ENCODE measurements around the gene IFT52. TPM values are rescaled to one million over a fixed set of nuclear protein-coding genes. Genes with fewer than 3 reads are reported as not detected.

The IFT52 gene
- total RNA-seq, 2 donors from 2014 or later, result 41.4 to 58.3 TPM

DNA sequence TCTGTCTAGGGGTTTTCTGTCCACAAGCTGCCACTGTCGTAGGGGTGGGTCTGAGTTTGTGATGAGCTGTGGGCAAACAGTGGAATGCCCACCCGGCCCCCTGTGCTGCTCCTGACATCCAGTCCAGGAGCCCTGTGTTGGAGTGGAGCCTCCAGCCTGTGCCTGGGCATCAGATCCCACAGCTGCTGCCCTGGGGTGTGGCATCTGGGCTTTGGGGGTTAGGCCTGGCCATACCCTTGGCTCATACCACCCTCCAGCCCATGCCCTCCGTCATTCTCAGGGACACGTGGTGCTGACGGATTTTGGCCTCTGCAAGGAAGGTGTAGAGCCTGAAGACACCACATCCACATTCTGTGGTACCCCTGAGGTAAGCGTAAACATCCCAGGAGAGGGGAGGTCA is 19.0 kb upstream of the IFT52 start:
- Histone ChIP-seq H3K27me3 (ENCODE audit: control insufficient read depth, insufficient read depth, low read length, poor library complexity, severe bottlenecking) (no peaks in the 10 kb centered on the region), H3K4me3 (ENCODE audit: low read length) (no peak overlapping the region), H3K9ac (ENCODE audit: extremely low read depth, low read length, poor library complexity, severe bottlenecking) (no peak overlapping the region), H3K4me1 (ENCODE audit: control insufficient read depth, insufficient read depth, low read length) (no peaks in the 10 kb centered on the region), H3K9me3 (ENCODE audit: control insufficient read depth, low read length) (no peaks in the 10 kb centered on the region), H3K36me3 (ENCODE audit: control insufficient read depth, insufficient read depth, low read length) (no peaks in the 10 kb centered on the region), H3K27ac (ENCODE audit: low read depth, low read length) (no peak overlapping the region)
- Mint-ChIP-seq H3K36me3 (ENCODE audit: low read depth) (no peaks in the 10 kb centered on the region), H3K27ac (no peak overlapping the region), H3K4me3 (no peak overlapping the region), H3K27me3 (ENCODE audit: insufficient read depth) (no peaks in the 10 kb centered on the region), H3K4me1 (no peaks in the 10 kb centered on the region), H3K9me3 (no peaks in the 10 kb centered on the region)
- TF ChIP-seq, protein P1, sequence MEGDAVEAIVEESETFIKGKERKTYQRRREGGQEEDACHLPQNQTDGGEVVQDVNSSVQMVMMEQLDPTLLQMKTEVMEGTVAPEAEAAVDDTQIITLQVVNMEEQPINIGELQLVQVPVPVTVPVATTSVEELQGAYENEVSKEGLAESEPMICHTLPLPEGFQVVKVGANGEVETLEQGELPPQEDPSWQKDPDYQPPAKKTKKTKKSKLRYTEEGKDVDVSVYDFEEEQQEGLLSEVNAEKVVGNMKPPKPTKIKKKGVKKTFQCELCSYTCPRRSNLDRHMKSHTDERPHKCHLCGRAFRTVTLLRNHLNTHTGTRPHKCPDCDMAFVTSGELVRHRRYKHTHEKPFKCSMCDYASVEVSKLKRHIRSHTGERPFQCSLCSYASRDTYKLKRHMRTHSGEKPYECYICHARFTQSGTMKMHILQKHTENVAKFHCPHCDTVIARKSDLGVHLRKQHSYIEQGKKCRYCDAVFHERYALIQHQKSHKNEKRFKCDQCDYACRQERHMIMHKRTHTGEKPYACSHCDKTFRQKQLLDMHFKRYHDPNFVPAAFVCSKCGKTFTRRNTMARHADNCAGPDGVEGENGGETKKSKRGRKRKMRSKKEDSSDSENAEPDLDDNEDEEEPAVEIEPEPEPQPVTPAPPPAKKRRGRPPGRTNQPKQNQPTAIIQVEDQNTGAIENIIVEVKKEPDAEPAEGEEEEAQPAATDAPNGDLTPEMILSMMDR (conservative IDR thresholded peaks at IDR 0.05), result no peak
- no peak for DNase-seq
- WGBS, 2 experiments (ENCODE audit: insufficient coverage in 1 of 2, insufficient read length in 1 of 2), result 89 to 90% methylated on average over 3 to 6 of the region's 6 CpGs

DNA sequence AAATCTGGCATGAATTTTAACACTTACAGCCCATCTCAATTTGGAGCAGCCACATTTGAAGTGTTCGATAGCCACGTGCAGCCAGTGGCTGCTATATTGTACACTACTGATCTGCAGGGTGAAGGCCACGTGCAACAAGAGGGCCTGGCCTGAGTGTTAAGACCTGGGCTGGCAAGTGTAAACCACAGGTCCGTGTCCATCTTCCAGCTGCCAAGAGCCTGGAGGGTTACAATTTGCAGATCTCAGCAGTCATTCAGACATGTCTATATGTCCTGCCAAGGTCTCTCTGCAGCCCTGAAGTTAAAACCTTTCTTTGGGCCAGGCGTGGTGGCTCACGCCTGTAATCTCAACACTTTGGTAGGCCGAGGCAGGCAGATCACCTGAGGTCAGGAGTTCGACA is 17.8 kb upstream of the IFT52 start:
- no peaks in the 10 kb centered on the region for H3K4me1 ChIP-seq (ENCODE audit: control insufficient read depth, insufficient read depth, low read length)
- H3K4me3 Mint-ChIP-seq, result no peak overlapping the region
- H3K27ac ChIP-seq (ENCODE audit: low read depth, low read length), result no peak overlapping the region
- no peak overlapping the region for H3K9ac ChIP-seq (ENCODE audit: extremely low read depth, low read length, poor library complexity, severe bottlenecking)
- no peaks in the 10 kb centered on the region for H3K4me1 Mint-ChIP-seq
- TF ChIP-seq, protein P1 (conservative IDR thresholded peaks at IDR 0.05), result no peak
- 90 to 91% methylated on average over 8 of the region's 8 CpGs for WGBS, 2 experiments (ENCODE audit: insufficient coverage in 1 of 2, insufficient read length in 1 of 2)
- no peak overlapping the region for H3K27ac Mint-ChIP-seq
- H3K36me3 Mint-ChIP-seq (ENCODE audit: low read depth), result no peaks in the 10 kb centered on the region
- DNase-seq, result no peak
- no peaks in the 10 kb centered on the region for H3K9me3 ChIP-seq (ENCODE audit: control insufficient read depth, low read length)
- no peak overlapping the region for H3K4me3 ChIP-seq (ENCODE audit: low read length)
- H3K36me3 ChIP-seq (ENCODE audit: control insufficient read depth, insufficient read depth, low read length), result no peaks in the 10 kb centered on the region
- no peaks in the 10 kb centered on the region for H3K9me3 Mint-ChIP-seq
- no peaks in the 10 kb centered on the region for H3K27me3 Mint-ChIP-seq (ENCODE audit: insufficient read depth)
- no peaks in the 10 kb centered on the region for H3K27me3 ChIP-seq (ENCODE audit: control insufficient read depth, insufficient read depth, low read length, poor library complexity, severe bottlenecking)

DNA sequence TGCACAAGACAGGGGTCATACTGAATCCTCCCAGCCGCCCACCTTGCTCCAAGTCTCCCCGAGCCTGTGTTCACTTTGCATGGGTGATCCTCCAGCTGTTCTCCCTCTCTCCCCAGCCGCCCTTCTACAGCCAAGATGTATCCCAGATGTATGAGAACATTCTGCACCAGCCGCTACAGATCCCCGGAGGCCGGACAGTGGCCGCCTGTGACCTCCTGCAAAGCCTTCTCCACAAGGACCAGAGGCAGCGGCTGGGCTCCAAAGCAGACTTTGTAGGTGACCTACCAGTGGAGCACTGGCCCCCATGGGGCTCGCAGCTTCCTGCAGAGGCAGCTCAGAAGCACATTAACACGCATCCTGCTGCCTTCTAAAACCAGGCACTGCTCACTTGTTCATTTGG is 14.6 kb upstream of the IFT52 start:
- Mint-ChIP-seq H3K4me1 (no peaks in the 10 kb centered on the region), H3K36me3 (ENCODE audit: low read depth) (no peaks in the 10 kb centered on the region), H3K27me3 (ENCODE audit: insufficient read depth) (no peaks in the 10 kb centered on the region), H3K4me3 (no peak overlapping the region), H3K27ac (peak overlapping the region; percentile 61), H3K9me3 (no peaks in the 10 kb centered on the region)
- Histone ChIP-seq H3K4me1 (ENCODE audit: control insufficient read depth, insufficient read depth, low read length) (no peaks in the 10 kb centered on the region), H3K9me3 (ENCODE audit: control insufficient read depth, low read length) (no peaks in the 10 kb centered on the region), H3K27me3 (ENCODE audit: control insufficient read depth, insufficient read depth, low read length, poor library complexity, severe bottlenecking) (no peaks in the 10 kb centered on the region), H3K36me3 (ENCODE audit: control insufficient read depth, insufficient read depth, low read length) (no peaks in the 10 kb centered on the region), H3K27ac (ENCODE audit: low read depth, low read length) (no peak overlapping the region), H3K9ac (ENCODE audit: extremely low read depth, low read length, poor library complexity, severe bottlenecking) (no peak overlapping the region), H3K4me3 (ENCODE audit: low read length) (no peak overlapping the region)
- TF ChIP-seq, protein P1 (conservative IDR thresholded peaks at IDR 0.05), result no peak
- WGBS, 2 experiments (ENCODE audit: insufficient coverage in 1 of 2, insufficient read length in 1 of 2), result 82 to 87% methylated on average over 9 to 10 of the region's 10 CpGs
- no peak for DNase-seq

Measured in endodermal cell (in vitro differentiated cells).